ENCODE results near the gene CARD16.
"Not testable (repeated sequence)": the region's sequence is repeated elsewhere in the genome, so short reads cannot be mapped to it uniquely, and the experiment has no call there.

The CARD16 gene

GRCh38 chr11:105044557-105045524, at the start of gene CARD16:
CARD16 (minus strand) TSS chr11:105045335; CDS start chr11:105045297, 38 bp downstream.
- DNase-seq (ENCODE audit: low read depth): peak; percentile 52

DNA sequence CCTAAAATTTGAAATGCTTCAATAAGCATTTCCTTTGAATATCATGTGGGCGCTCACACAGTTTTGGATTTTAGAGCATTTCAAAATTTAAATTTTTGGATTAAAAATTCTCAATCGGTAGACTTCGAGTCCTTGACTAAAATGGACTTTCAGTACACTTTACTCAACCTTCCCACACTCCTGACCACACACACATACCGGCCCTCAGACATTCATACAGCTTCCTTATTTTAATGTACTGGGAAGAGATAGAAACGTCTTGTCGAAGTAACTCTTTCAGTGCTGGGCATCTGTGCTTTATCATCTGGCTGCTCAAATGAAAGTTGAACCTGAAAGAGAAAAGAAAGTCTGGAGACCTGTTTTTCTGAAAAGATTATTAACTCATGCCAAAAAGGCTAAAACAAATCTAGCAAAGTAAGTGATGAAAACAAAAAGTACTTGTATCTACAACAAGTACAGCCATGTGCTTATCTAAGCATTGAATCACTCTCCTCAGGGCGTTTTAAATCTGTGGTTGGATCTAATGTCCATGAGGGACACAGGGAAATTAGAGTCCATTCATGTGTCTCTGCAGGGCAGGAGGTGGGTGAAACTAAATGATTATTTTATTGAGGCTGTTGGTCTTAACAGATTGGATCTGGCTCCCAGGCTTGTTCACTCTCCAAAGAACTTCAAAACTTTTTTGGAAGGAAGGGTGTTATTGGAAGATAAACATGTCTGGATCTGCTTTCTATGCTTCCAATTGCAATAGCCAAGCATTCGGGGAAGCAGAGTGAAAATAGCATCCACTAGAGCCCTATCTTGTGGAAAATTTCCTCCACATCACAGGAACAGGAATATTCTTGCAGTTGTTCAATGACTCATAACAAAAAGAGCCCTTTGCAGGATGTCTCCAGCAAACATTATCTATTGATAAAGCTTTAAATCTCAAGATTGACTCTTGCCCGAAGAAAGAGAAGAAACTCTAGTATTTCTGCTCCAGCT, 47.4 kb upstream of the CARD16 start:
- DNase-seq (ENCODE audit: low read depth): peak; percentile 8

DNA sequence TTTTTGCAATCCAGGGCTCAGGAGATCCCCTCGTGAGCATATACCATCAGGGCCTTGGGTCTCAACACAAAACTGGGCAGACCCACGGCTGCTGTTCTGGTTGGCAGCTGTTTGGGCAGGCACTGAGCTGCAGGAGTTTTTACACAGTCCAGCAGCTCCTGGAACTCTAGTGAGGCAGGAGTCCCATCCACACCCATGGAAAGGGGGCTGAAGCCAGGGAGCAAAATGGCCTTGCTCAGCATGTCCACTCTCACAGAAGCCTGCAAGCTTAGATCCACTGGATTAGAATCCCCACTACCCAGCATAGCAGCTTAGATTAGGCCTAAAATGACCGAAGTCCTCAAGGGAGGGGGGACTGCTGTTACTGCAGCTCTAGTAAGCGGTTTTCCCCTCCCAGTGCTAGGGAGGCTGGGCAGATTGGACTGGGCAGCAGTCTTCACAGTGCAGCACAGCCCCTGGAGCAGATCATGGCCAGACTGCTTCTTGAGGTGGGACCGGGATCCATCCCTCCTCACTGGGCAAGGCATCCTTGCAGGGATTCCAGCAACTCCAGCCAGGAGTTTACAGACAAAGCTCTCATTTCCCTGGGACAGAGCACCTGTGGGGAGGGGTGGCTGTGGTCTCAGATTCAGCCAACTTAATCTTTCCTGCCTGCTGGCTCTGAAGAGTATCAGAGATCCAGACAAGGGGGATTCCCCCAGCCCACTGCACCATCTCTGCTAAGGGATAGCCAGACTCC, 36.4 kb upstream of the CARD16 start:
- no peak for DNase-seq (ENCODE audit: low read depth)

- not testable (repeated sequence) for DNase-seq (ENCODE audit: low read depth)
Observed at GRCh38 chr11:105080171-105080906, 35.2 kb upstream of the CARD16 start.

DNA sequence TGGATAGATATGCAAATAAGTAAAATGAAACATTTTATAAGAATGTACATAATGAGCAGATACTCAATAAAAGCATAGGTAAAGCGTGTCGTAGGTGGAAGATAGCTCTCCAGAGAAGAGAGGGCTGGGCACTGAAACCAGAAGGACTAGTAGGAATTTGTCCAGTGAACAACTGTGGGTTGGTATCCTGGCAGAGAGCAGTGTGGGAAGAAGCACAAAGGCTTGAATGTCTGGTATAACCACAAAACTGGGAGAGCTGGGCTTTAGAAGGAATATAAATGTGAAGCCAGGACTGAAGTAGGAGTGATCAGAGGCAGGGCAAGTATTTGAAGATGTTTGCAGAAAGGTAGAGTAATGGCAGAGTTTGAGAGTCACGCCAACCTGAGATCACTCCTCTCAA, 33.1 kb upstream of the CARD16 start:
- no peak for DNase-seq (ENCODE audit: low read depth)

DNA sequence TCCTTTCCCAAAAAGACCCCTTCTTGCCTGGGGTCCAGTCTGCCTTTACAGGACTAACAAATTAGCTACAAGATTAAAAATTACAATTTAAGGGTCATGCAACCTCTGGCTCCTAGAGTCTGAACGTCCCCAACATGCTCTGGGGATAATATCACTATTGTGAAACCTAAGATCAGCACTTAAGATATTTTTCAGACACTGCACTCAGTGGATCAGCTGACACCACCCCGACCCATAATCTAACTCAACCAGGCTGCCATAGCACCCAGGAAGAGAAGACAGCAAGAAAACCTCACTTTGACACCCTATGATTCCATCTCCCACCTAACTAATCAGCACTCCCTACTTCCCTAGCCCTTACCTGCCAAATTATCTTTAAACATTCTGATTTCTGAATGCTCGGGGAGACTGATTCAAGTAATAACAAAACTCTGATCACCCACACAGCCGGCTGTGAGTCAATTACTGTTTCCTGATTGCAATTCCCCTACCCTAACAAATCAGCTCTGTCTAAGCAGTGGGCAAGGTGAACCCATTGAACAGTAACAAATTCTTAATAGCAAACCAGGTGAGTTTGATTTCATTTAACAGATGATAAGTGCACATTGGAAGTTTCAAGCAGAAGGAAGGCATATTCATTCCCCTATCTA, 32.1 kb upstream of the CARD16 start:
- not testable (repeated sequence) for DNase-seq (ENCODE audit: low read depth)

- no peak for DNase-seq (ENCODE audit: low read depth)
Observed at GRCh38 chr11:105074166-105074530, 29.0 kb upstream of the CARD16 start.

GRCh38 chr11:105073456-105074165, 28.5 kb upstream of the CARD16 start:
- DNase-seq (ENCODE audit: low read depth): no peak

DNA sequence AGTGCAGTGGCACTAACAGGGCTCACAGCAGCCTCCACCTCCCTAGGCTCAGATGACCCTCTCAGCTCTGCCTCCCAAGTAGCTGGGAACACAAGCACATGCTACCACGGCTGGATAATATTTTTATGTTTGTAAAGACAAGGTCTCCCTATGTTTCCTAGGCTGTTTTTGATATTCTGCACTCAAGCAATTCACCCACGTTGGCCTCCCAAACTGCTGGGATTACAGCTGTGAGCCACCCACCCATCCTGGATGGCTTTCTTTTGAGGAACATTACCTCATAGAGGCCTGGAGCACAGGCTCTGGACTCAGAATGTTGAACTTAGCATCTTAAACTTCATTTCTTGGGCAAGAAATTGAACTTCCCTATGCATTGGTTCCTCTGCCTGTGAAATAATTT, 26.9 kb upstream of the CARD16 start:
- not testable (repeated sequence) for DNase-seq (ENCODE audit: low read depth)

- DNase-seq (ENCODE audit: low read depth): no peak
Observed at GRCh38 chr11:105071089-105071732, 26.1 kb upstream of the CARD16 start.

DNA sequence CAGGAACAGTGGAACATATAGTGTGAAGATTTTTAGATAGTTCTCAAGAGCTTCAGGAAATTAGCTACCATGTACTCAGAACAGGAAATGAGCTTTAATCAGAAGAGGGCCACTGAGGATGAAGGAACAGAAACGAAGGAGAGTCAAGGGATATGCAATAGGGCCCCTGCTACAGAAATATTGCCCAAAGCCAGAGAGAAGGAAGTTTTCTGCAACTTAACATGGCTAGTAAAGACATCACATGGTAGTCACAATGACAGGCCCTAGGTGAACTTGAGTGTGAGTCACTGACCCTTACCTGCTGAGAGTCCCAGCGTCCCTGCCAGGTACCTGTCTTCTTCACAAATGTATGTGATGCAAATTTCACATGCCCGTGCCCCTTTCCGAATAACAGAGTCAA, 25.2 kb upstream of the CARD16 start:
- DNase-seq (ENCODE audit: low read depth): no peak

GRCh38 chr11:105069749-105070148, 24.6 kb upstream of the CARD16 start:
- DNase-seq (ENCODE audit: low read depth): not testable (repeated sequence)

- not testable (repeated sequence) for DNase-seq (ENCODE audit: low read depth)
Observed at GRCh38 chr11:105063245-105063941, 18.3 kb upstream of the CARD16 start.

- no peak for DNase-seq (ENCODE audit: low read depth)
Observed at GRCh38 chr11:105057432-105057831, 12.3 kb upstream of the CARD16 start.

DNA sequence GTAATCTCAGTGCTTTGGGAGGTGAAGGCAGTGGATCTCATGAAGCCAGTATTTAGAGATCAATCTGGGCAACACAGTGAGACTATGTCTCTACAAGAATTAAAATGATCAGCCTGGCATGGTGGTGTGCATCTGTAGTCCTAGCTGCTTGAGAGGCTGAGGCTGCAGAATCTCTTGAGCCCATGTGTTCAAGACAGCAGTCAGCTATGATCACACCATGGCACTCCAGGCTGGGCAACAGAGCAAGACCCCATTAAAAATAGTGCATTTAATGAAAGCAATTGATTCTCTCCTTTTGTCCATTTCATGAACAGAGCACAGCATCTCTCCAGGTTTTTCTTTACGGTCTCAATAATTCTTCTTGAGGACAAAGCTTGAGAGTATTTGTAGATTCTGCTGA, 11.3 kb upstream of the CARD16 start:
- DNase-seq (ENCODE audit: low read depth): no peak

DNA sequence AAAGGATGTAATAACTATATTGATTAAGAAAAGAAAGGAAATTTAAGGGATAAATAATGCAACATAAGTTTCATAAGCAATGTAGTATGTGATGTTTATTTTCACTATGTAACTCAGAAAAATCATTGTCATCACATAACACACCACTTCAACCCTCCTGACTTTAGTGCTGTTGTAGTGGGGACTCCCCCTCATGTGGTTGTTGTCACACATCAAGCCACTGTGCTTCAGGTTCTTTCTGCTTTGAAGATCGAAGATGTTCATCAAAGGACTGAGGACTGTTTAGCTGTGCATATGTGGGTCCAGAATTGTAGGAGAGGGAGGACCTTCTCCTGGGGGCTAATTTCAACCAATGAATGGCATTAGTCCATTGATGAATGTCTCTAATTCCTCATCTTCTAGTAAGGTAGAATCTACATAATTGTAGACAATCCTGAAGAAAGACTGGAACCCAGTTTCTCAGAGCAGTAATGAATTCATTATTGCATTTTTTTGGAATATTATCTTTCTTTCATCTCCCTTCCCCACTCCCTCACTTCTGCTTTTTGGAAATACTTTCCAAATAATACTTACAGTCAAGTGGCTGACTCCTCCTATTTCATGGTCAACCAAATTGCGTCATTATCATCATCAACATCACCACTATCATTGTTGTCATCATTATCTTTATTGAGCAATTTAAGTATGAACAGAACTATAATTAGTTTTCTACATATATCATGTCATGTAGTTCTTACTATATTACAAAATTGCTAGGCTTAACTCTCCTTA, 9.8 kb upstream of the CARD16 start:
- no peak for DNase-seq (ENCODE audit: low read depth)

DNA sequence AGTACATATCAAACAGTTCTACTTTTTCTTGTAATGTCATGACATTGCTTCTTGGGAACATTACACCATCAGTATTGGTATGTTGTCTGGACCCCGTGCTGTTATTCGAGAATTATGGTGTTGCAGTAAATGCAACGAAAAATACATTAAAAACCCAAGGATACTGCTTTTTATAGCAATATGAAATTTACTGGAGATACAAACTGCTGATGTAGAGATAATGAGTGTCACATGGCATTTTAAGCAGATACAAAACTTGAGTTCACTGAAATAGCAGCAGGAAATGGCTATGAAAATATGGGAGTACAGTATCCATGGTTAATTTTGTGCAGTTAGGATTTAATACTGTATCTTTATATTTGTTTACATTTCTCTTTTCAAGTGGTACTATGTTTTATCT, 7.4 kb upstream of the CARD16 start:
- DNase-seq (ENCODE audit: low read depth): no peak

DNA sequence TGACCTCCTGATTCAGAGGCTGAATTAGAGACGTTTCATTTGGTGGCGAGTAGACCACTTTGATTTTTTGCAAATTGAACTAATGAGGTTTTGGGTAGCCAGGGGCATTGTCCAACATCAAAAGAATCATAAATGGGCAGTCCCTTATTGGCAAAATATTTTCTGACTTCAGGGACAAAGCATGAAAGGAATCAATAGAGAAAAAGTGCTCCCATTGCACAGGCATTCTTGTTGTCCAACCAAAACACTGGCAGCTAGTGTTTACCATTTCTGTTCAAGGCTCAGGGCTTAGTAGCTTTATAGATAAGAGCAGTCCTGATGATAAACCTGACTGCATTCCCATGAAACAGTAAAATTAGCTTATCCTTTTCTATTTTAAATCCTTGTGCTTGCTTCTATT, 6.4 kb upstream of the CARD16 start:
- no peak for DNase-seq (ENCODE audit: low read depth)
